HEK293 (cell line): ENCODE measurements around the gene ARPIN.

Experiments used
- PRDM1 ChIP-seq: fragments of 450-650 bp; formaldehyde crosslinking; IDR thresholded peaks from 2 replicates; pipeline ENCODE4; 2016; ENCODE audit warnings: missing biosample characterization, missing genetic modification characterization
- ZNF274 ChIP-seq, 2 experiments: fragments of 200-500 bp in 1 of 2; fragments of 450-650 bp in 1 of 2; sonication (Bioruptor generic) in 1 of 2; formaldehyde crosslinking in 1 of 2; IDR thresholded peaks; 2 replicates each; pipeline versions ENCODE4 v1.5.1 to v1.6.1; 2014 to 2016; ENCODE audit warnings: borderline replicate concordance in 1 of 2, inconsistent platforms in 1 of 2, low read length in 1 of 2, missing biosample characterization in 1 of 2, missing genetic modification characterization in 1 of 2
- ZNF76 ChIP-seq: fragments of 450-650 bp; formaldehyde crosslinking; IDR thresholded peaks from 2 replicates; pipeline ENCODE4; 2016; ENCODE audit warnings: low read depth, missing biosample characterization, missing genetic modification characterization, borderline replicate concordance
- TF ChIP-seq, protein P1 (sequence below): fragments of 450-650 bp; formaldehyde crosslinking; IDR thresholded peaks from 2 replicates; pipeline ENCODE4 v1.5.1; 2016; ENCODE audit warnings: missing biosample characterization, missing genetic modification characterization

GRCh38 chr15:89893027-89893426 is 19.7 kb downstream of the ARPIN start:
- TF ChIP-seq ZNF274 (IDR thresholded peaks at IDR 0.05; ENCODE audit: low read length) (no peak), ZNF274 (tag by site-specific recombination; IDR thresholded peaks at IDR 0.05; ENCODE audit: borderline replicate concordance) (no peak), PRDM1 (tag by site-specific recombination) (no peak), ZNF76 (tag by site-specific recombination) (no peak)
- TF ChIP-seq, protein P1, sequence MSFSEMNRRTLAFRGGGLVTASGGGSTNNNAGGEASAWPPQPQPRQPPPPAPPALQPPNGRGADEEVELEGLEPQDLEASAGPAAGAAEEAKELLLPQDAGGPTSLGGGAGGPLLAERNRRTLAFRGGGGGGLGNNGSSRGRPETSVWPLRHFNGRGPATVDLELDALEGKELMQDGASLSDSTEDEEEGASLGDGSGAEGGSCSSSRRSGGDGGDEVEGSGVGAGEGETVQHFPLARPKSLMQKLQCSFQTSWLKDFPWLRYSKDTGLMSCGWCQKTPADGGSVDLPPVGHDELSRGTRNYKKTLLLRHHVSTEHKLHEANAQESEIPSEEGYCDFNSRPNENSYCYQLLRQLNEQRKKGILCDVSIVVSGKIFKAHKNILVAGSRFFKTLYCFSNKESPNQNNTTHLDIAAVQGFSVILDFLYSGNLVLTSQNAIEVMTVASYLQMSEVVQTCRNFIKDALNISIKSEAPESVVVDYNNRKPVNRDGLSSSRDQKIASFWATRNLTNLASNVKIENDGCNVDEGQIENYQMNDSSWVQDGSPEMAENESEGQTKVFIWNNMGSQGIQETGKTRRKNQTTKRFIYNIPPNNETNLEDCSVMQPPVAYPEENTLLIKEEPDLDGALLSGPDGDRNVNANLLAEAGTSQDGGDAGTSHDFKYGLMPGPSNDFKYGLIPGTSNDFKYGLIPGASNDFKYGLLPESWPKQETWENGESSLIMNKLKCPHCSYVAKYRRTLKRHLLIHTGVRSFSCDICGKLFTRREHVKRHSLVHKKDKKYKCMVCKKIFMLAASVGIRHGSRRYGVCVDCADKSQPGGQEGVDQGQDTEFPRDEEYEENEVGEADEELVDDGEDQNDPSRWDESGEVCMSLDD, result no peak
